HG02870 (cell line): Measurements from ENCODE around the gene TMF1.

ENCODE experiments used
- ATAC-seq: cut with Tn5 transposase; IDR thresholded peaks from one replicate; pipeline ENCODE4 v1.9.1; 2021; ENCODE audit warnings: mild to moderate bottlenecking, moderate library complexity; ENCODE audit not compliant: unreplicated experiment

TMF1 gene

GRCh38 chr3:69016102-69016501 is 36.0 kb downstream of the TMF1 start:
- ATAC-seq, result no peak

- no peak for ATAC-seq
Observed at GRCh38 chr3:69014022-69014580, 38.0 kb downstream of the TMF1 start.

DNA sequence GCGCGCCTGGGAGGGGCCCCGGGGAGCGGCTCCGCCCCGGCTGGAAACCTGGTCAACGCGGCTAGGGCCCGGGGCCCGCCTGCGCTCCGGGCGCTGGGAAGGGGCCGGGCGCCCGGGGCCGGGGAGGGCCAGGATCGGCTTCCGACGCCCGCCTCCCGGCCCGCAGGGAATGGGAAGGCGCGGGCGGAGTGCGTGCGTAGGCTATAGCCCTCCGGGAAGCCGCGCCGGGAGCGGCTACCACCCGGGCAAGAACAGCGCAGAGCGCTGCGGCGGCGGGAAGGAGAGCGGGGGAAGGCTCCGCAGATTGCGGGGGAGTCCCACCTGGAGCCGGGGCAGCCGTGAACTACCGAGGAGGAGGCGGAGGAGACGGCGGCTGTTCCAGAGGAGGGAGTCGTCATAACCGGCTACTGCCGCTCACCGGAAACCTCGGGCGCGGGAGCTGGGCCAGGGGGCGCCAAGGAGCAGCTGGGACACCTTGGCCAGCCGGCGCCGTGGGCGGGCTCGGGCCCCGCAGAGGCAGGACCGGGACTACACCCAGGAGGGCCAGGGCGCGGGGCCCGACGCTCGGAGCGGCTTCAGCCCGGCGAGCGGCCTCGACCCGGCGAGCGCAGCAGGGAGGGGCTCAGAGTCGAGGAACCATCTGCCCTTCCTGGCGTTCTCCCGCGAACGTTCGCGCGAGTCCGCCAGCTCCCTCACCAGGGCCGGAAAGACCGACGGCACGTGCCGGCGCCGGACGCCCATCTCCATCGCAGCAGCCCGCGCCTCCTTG is 38.7 kb downstream of the TMF1 start, which contains the start of gene EOGT:
EOGT (minus strand) TSS at position 432 of the 769 bp plus-strand sequence. CDS start 3,838 bp downstream, outside the sequence.
- ATAC-seq, result peak; percentile 84

GRCh38 chr3:69012800-69013252 is 39.3 kb downstream of the TMF1 start:
- peak; percentile 34 for ATAC-seq

DNA sequence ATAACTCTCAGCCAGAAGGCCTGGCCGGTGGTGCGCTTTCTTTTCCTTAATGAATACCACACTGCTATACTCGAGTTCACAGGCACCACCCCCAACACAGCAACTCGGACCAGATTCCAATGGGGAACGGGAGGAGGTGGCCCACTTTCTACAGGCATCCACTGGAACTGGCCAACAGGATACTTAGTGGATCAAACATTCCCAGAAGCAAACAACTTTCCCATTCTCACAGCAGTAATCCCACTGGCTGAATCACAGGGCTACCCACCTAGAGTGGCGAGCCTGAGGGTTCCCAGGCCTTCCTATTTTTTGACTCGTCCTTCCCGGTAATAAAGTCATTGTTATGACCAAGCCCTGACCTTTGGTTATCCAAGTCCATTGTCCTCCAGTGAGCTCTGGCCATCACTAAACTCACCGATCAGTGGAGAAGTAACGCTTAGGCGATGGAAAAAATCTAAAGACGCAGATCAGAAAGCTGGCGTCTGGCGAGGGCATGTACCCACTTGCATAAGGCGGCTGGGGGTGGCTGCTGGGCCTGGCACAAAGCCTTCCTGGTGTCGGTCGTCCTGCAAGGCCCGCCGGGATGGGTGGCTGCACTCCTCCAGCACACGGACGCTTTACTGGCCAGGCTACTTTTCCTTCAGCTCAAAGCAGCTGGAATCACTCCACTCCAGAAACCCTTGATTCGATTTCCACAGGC is 39.9 kb downstream of the TMF1 start:
- ATAC-seq, result no peak

GRCh38 chr3:69011096-69011730 is 40.9 kb downstream of the TMF1 start:
- ATAC-seq, result no peak

GRCh38 chr3:69009559-69010410 is 42.3 kb downstream of the TMF1 start:
- ATAC-seq, result no peak

DNA sequence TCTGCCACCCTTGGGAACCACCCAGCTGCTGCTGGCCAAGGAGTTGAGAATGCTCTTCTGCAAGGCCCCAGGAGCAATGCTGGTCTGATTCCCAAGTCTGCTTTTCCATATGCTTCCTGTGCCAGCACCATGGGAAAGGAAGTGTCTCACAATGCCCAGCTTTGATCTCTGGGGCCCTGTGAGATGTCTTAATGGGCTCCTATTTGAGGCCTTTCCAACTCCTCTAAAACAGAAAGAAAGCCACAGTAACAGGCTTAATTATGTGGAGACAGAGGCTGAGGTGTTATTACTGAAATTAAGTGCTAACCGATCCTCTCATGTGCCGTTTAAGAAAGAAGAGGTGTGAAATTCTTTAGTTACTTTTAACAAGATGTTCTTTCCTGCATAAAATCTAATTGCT is 43.2 kb downstream of the TMF1 start:
- no peak for ATAC-seq

DNA sequence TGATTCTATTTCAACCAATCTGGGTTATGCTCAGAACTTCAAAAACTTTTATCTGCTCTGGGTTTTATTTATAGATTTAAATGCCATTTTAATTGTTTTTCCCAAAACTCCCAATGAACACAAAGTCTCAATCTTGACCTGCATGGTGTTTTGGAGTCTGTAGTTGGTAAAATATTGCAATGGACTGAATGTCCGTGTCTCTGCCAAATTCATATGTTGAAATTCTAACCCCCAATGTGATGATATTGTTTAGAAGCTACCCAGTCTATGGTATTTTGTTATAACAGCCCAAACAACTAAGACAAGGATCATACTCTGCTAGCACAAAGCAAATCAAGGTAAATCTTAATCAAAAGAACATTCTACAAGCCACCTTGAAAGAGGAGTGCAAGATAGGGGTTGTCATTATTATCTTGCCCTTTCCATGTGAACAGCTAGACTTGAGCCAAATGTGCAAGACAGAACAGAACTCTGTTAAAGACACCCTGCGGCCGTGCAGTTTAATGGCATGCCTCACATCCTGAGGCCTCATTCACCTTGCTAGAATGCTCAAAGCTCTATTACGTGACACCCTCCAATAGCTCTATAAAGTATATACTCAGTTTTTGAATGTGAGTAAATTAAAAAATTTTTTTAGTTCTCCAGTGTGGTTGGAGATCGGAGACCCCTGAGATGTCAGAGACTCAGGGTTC is 46.2 kb downstream of the TMF1 start:
- no peak for ATAC-seq

- no peak for ATAC-seq
Observed at GRCh38 chr3:69005071-69005790, 46.9 kb downstream of the TMF1 start.

DNA sequence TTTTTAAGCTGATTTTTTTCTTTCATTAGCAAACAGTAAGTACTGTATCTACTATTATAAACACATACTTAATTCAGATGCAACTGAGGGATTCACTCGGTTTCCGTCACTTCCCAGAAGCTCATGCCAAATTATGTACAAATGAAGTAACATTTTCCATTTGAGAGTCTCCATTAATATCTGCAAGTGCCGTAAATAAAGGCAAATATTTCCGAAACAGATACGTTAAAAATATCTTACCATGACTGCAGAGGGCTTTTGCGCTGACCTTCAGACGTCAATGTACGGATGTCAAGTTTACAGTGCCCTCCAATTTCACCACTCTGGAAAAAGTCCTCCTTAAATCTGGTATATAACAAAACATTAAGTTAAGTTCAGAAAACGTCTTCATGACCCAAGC is 48.0 kb downstream of the TMF1 start:
- no peak for ATAC-seq

DNA sequence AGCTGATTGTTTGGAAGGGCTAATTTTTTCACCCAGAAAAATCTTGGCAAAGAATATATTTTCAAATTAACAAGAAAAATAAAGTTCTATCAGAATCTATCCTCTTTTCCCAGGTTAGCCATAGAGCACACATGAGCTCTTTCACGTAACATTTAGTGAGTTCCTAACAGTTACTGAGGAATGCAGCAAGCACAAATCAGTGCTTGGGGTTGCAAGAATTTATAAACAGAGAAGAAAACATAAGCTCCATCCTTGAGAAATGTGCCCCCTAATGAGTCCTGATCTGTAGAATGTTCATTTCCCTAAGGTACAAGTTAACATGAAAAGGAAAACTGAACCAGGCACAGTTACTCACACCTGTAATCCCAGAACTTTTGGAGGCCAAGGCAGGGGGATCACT is 52.5 kb downstream of the TMF1 start:
- no peak for ATAC-seq

DNA sequence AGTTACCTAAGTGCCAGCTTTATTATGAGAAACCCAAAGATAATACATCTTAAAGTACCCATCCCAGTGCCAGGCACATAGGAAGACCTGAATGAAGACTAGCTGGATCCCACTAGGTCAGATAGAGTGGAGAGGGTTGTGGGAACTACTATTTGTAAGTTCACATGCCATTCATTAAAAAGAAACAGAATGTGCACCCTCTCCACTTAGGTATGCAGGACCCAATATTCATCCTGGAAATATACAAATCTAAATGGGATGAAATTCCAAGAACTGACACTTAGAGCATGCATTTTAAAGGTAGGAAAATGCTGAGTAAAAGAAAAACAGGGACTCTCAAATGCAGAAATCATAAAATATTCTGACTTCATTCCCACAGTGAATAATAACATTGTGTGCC is 53.0 kb downstream of the TMF1 start:
- ATAC-seq, result no peak

GRCh38 chr3:68997887-68998286 is 54.2 kb downstream of the TMF1 start:
- ATAC-seq, result no peak

GRCh38 chr3:68996356-68996995 is 55.7 kb downstream of the TMF1 start:
- no peak for ATAC-seq

GRCh38 chr3:68988740-68989139 is 63.4 kb downstream of the TMF1 start:
- ATAC-seq, result no peak

DNA sequence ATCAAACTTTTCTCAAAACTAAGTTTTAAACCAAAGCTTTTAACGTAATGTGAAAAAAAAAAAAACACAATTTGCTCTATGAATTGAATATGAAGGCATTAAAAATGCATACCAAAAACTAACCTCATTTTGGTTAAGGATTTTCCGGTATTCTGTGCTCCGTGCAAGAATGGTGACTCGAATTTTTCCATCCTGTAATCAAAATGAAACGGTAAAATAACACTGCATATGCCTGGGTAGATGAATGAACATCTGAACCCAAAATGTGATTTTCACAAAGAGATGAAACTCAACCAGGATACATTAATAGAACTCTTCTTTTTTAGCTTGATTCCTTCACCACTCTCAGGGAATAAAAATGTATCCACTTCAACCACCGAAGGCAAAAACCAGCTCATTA is 64.8 kb downstream of the TMF1 start:
- no peak for ATAC-seq

DNA sequence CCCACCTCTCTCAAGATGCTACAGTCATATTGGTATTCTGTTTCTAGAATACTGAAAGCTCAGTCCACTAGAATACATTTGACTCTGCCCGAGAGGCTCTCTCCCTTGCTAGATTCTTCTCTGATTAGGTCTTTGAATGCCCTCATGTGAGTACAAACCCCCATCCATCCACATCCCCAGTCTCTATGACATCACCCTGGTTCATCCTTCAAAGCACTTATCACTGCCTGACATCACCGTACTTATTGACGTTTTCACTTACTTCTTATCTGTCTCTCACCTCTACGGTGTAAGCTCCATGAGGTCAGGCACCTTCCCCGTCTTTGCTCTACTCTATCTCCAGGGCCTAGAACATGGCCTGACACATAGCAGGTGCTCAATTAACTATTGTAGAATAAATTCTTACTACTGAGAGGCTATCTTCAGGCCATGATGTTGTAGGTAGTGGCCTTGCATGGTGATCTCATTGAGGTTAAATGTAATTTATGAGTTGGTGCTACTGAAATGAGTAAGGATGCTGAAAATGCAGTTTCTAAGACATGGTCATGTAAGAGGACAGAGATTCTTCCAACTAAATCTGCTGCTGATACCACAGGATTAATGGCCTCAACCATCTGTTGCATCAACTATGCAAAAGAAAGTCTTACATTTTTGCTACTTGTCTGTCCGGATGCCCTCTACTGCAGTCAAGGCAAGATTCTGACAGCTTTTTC is 65.5 kb downstream of the TMF1 start:
- ATAC-seq, result no peak
